GM12875 (cell line): Measurements from ENCODE around the gene TUBB.

Experiments used
- H3K4me3 ChIP-seq: one replicate; pipeline ENCODE4 v1.5.1; 2011; ENCODE audit warnings: low read depth, low read length, control low read depth
- TF ChIP-seq, protein P1 (sequence below): IDR thresholded peaks from 2 replicates; pipeline ENCODE4 v1.5.1; 2011; ENCODE audit warnings: low read depth, mild to moderate bottlenecking, control low read depth, inconsistent platforms, low read length, moderate library complexity, borderline replicate concordance; ENCODE audit not compliant: insufficient read depth

The TUBB gene

DNA sequence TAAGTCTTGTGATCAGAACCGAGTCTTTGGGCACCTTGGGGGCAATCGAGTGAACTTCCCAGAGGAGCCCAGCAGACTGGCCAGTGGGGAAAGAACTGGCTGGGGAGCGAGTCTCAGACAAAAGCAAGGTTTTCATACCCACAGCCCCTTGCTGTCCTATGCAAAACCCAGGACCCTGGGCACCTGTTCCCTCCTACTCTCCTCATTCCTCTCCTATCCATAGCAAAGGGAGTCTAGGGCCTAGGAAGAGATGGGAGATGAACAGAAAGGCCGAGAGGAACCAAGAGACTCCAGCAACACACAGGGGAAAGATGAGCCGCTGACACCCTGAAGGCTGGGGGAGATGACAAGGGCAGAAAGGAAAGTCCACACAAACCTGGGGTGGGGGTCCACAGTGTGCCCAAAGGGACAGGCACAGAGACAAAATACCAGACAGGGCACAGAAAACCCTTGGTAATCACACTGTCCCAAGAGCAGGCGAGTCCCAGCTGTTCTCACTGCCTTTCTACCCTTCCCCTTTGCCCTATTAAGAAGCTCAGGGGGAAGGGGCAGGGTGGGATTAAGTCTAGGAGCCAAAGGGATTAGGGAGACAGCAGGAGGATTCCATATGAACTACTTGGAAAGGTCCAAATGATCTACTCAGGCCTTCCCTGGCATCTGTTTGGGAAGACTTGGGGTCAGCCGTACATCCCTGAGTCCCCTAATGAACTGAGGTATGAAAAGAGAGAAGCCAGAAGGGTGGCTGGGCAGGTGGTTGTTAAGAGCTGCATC, 40.2 kb upstream of the TUBB start:
- peak overlapping the region; percentile 17 for H3K4me3 ChIP-seq
- TF ChIP-seq, protein P1, sequence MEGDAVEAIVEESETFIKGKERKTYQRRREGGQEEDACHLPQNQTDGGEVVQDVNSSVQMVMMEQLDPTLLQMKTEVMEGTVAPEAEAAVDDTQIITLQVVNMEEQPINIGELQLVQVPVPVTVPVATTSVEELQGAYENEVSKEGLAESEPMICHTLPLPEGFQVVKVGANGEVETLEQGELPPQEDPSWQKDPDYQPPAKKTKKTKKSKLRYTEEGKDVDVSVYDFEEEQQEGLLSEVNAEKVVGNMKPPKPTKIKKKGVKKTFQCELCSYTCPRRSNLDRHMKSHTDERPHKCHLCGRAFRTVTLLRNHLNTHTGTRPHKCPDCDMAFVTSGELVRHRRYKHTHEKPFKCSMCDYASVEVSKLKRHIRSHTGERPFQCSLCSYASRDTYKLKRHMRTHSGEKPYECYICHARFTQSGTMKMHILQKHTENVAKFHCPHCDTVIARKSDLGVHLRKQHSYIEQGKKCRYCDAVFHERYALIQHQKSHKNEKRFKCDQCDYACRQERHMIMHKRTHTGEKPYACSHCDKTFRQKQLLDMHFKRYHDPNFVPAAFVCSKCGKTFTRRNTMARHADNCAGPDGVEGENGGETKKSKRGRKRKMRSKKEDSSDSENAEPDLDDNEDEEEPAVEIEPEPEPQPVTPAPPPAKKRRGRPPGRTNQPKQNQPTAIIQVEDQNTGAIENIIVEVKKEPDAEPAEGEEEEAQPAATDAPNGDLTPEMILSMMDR: no peak

DNA sequence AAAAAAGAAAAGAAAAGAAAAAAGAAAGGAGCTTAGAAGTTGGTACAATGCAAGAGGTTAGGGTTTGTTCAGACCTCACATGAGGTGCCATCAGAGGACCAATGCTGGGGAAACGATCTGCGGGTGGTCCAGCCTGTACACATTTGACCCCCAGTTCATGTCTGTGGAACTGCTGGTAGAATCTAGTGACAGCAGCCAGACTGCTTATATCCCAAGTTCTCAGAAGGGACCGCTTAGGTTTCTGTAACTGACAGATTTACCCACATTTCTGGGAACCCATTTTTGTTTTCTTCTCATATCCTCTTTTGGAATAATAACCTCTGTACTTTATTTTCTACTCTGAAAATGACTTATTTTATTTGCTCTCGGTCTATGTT, 38.4 kb upstream of the TUBB start:
- TF ChIP-seq, protein P1: no peak
- peak overlapping the region; percentile 76 for H3K4me3 ChIP-seq

DNA sequence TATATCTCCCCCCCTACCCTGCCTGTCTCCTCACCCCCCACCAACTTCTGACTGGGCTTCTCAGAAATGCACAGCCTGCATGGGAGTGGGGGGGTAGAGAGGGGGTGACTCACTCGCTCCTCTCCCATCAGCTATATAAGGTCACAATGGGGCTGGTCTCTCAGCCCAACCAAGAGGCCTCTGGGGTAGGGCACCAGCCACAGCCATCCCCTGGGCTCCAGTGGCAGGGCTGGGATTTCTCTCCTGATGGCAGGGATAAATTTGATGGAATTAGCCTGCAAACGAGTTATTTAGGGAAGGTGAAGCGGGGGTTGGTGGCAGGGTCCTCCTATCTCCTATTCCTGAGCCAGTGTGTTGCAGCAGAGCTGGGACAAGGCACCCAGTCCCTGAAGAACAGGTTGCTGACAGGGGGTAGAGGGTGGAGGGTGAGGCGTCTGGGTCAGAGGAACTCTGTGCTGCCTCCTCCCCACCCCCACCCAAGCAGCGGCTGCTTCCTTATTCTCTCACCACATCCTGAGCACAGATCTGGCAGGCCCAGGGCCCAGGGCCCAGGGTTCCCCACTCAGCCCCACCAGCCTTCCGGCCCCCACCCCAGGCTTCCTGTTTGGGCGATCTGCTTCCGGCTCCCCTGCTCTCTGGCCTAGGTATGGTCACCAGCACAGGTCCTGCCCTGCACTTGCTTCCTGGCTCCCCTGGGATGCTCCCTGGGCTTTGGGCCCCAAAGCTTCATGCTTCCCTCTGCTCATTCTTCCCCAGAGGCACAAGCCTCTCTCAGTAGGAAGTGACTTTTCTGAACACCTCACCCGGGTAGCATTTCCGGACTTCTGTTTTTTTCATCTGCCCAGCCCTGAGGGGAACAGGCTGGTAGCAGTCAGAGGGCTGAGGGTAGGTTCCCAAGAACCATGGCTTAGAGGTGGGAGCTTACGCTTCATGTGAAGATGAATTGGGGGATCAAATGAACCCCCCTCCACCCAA, 37.7 kb upstream of the TUBB start:
- TF ChIP-seq, protein P1: no peak
- peak overlapping the region; percentile 76 for H3K4me3 ChIP-seq

DNA sequence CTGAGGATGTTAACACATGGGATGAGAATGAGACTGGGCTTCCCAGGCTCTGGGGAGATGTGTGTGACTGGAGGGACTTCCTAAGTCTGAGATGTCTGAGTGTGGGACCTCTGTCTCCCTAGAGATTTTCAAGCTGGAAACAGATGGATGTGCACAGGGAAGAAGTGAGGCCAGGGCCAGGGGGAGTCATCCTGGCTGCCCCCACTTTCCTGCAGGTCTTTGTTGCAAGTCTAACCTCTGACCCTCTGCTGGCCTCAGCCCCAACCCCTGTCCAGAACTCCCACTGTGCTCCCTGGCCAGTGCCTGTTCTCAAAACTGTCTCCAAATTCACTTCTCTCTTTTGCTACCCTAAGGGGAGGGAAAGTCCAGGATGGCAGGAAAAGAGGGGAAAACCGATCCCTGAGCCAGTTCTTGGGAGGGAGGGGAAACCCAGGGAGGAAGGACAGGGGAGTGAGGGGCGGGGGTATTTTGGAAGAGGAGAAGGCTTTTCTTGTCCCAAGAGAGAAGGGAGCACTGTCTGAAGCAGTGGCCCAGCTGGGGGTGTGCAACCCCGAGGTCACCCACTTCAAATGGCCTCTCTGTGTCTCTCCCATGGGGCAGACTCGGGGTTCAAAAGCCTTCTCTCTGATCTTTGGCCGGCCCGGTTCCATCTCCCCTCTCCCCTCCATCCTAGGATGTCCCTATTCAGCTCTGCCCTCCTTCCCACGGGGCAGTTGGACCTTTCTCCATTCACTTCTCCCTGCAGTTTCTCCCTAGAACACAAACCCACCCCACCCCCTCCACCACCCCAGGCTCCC, 36.8 kb upstream of the TUBB start:
- H3K4me3 ChIP-seq: peak overlapping the region; percentile 76
- TF ChIP-seq, protein P1: no peak

DNA sequence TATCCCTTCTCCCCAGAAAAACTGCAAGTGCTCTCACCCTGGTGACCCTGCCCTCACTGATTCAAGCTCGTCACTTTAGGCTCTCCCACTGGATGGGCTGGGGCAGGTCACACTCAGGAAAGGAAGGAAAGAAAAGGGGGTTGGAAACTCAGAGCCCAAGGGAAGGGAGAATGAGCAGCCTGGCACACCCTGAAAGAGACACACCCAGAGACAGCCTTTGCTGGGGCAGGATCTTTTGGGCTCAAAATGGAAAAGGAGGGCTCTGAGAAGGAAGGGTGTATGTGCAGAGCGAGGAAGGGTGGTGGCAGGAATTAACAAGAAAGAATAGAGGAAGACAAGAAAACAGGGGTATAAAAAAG, 36.2 kb upstream of the TUBB start:
- H3K4me3 ChIP-seq: peak overlapping the region; percentile 76

DNA sequence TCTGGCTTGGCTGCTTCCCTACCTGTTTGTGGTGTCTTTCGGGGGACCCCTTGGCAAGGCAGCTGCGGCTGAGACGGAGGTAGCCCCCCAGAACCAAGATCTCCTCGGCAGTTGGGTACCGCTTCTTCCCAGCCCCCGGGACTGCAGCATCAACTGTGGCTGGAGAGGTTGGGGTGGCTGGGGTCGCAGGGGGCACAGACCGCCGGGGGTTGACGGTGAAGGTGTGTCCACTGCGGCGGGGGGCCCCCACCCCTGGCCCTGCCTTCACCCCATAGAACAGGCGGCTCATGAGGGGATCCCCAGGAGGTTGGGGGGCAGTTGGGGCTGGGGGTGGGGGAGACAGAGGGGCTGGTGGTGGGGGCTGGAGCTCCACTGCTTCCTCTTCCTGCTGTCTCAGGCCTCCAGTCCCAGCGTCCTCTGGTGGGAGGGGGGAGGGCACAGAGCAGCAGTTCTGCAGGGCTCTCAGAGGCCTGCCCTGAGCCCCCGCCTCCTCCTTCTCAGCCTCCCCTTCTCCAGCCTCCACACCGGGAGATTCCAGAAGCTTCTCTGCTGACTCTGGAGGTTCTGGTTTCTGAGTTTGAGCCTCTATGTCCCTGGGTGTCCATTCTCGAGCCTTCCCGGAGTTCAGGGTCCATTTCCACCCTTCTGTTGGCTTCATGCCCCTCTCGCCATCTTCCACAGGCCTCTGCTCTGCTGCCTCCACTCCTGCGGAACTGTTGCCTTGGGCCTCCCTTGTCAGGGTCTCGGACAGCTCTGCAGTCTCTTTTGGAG, 35.6 kb upstream of the TUBB start:
- TF ChIP-seq, protein P1: no peak
- H3K4me3 ChIP-seq: peak overlapping the region; percentile 76

More for the DNA sequence above, 36.2 kb upstream of the TUBB start:
- TF ChIP-seq, protein P1: no peak
